ENCODE data around the gene BHMT2.
A peak's percentile ranks its signal among the peaks of the same experiment; 100 is the strongest.

The BHMT2 gene

GRCh38 chr5:79120221-79120620 lies 50.7 kb downstream of the BHMT2 start:
- no peak for DNase-seq (ENCODE audit: low read depth in 3 of 3)

GRCh38 chr5:79122973-79123372 lies 53.4 kb downstream of the BHMT2 start:
- DNase-seq (ENCODE audit: low read depth in 3 of 3) = no peak

DNA sequence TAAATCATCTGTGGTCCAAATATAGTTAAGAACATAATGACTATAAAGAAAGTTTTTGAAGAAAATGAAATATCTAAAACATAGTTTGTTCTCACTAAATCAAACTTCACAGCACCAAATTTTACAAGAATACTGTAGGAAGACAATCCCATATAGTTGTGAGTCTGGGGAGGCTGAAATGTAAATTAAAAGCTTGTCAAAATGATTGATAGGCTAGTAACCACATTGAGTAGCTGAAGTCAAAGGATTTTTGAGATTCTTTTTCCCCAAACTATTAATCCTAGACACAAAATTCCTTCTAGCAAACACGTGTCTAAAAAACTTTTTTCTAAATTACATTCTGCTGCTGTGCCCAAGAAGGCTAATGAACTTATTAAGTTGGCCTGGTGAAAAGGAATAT lies 55.0 kb downstream of the BHMT2 start:
- DNase-seq (ENCODE audit: low read depth in 3 of 3) = no peak

- DNase-seq (ENCODE audit: low read depth in 3 of 3) = no peak
Measured at GRCh38 chr5:79130781-79131180, 61.2 kb downstream of the BHMT2 start.

- DNase-seq (ENCODE audit: low read depth in 3 of 3) = no peak
Measured at GRCh38 chr5:79133121-79133656, 63.6 kb downstream of the BHMT2 start.

DNA sequence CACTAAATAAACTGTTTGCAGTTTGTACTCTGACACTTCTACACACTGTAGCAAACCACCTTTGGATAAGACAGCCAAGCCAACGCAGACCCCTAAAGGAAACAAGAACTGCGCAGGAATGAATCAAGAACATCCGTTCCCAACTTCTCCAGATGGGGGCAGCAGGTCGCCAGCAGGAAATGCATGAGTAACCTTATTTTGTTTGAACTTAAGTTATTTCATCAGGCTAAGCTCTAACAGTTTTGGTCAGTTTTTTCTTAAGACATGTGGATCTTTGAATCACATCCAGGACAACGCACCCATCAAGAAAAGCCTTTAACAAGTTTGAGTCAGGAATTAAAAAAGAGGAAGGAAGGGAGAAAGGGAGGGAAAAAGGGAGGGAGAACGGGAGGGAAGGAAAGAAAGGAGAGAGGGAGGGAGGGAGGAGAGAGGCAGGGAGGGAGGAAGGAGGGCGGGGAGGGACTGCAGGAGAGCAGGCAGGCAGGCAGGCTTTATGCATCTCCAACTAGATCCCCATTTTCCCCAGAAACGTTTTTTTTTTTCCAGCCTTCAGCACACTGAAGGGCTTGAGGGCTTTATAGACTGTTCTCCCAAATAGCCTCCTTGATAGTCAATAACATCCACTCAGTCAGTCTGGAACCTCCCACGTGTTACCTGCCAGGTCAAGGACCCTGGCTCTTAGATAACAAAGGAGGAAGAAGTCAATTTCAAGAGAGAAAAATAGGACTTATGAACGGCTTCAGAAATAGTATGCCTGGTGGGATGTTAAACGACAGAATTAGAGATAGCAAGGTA lies 64.3 kb downstream of the BHMT2 start:
- DNase-seq (ENCODE audit: low read depth in 3 of 3) = peak; percentile 34 to 60 (median 37)

DNA sequence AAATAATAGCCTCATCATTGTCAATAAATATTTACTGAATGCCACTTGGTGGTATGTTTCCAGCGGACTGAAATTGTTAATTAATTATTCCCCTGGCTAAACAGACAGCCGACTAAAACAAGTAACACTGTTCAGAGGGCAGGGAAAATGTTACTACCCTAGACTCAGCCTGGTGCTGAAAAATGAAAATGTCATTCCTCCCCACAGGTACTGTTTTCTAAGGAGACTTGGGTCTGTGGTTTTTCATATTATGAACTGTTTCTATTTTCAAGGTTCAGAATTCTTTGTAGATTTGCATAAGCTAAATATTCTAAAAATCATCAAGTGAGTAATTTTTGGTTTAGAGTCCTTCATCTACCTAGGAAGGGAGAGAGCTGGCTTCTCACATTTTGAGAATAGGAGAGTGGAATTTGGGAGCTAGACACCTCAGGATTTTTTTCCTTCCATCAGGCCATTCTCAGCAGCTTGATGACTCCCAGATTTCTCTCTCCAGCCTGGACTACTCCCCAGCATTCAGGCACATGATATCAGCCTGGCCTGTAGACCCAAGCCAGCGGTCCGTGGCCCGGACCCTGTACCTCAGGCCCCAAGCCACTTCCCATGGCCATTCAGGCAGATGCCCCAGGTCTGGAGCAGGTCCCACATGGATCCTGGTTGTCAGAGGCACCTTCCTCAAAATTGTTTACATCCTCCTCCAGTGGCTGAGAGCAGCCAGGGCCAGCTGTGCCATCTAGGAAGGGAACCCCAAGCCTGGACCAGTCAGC lies 66.4 kb downstream of the BHMT2 start:
- no peak for DNase-seq (ENCODE audit: low read depth in 3 of 3)

GRCh38 chr5:79136618-79137017 lies 67.1 kb downstream of the BHMT2 start:
- no peak for DNase-seq (ENCODE audit: low read depth in 3 of 3)

Data from stimulated activated CD4-positive, alpha-beta T cell treated with anti-CD3 and anti-CD28 coated beads, TNF-alpha, amount 100 ng/mL, for 48 hours (primary cell).